H1 (cell line): ENCODE data around the gene ALG3. TPM values are rescaled to one million over a fixed set of nuclear protein-coding genes. Genes with fewer than 3 reads are reported as not detected.

Experiments
- CTCF ChIA-PET: fragments of 300-600 bp; sonication (Branson Sonifier 250); formaldehyde crosslinking; loops from one replicate; lab custom pipeline; 2021; ENCODE audit not compliant: partially characterized antibody; lab: Charles Lee
- POLR2A ChIA-PET: fragments of 300-600 bp; sonication (Branson Sonifier 250); formaldehyde crosslinking; loops from one replicate; lab custom pipeline; 2021; ENCODE audit warnings: inconsistent platforms; ENCODE audit not compliant: partially characterized antibody; lab: Charles Lee
- DNase-seq, 2 experiments: peaks; one replicate each; pipeline versions ENCODE4 v3.0.0 to v3.0.0-alpha.2; 2010 to 2022; ENCODE audit warnings: low spot score in 2 of 2, low read depth in 1 of 2, mixed read lengths in 1 of 2
- FAIRE-seq: peaks from 2 replicates; lab custom pipeline; 2011; peaks lifted over from hg19 to GRCh38; lab: Jason Lieb, UNC
- H2AFZ ChIP-seq: 2 replicates; pipeline ENCODE4 v1.8.1; 2012; ENCODE audit warnings: low read length, inconsistent platforms
- H2AK5ac ChIP-seq: 2 replicates; pipeline ENCODE4 v1.6.1; 2013; ENCODE audit warnings: low read depth, low read length
- H2BK120ac ChIP-seq: replicated peaks from 2 replicates; pipeline ENCODE3; 2013; ENCODE audit warnings: low read depth, low read length, inconsistent platforms
- H2BK12ac ChIP-seq: 2 replicates; pipeline ENCODE4 v1.6.1; 2013; ENCODE audit warnings: low read depth, low read length
- H2BK15ac ChIP-seq: 2 replicates; pipeline ENCODE4 v1.6.1; 2013; ENCODE audit warnings: low read length
- H2BK20ac ChIP-seq: 2 replicates; pipeline ENCODE4 v1.6.1; 2013; ENCODE audit warnings: low read length
- H2BK5ac ChIP-seq: 2 replicates; pipeline ENCODE4 v1.6.1; 2013; ENCODE audit warnings: low read depth, low read length
- H3K14ac ChIP-seq: 2 replicates; pipeline ENCODE4 v1.6.1; 2013; ENCODE audit warnings: inconsistent platforms; ENCODE audit not compliant: insufficient read length
- H3K18ac ChIP-seq: 2 replicates; pipeline ENCODE4 v1.6.1; 2013; ENCODE audit warnings: low read length; ENCODE audit errors: extremely low read depth
- H3K23ac ChIP-seq: 2 replicates; pipeline ENCODE4 v1.6.1; 2013; ENCODE audit warnings: inconsistent platforms; ENCODE audit not compliant: insufficient read length
- H3K23me2 ChIP-seq: 2 replicates; pipeline ENCODE4 v1.6.1; 2013; ENCODE audit warnings: low read depth, low read length
- H3K27ac ChIP-seq: 2 replicates; pipeline ENCODE4 v1.6.1; 2011; ENCODE audit warnings: low read depth, low read length, inconsistent platforms
- H3K27me3 ChIP-seq, 4 experiments: replicated peaks in 1 of 4; 1 replicate in 1 of 4; 2 replicates in 3 of 4; pipeline versions ENCODE4 v1.6.1 to v1.8.1; 2011 to 2013; ENCODE audit warnings: low read length in 3 of 4, mild to moderate bottlenecking in 3 of 4, inconsistent platforms in 2 of 4, mixed read lengths in 2 of 4, moderate library complexity in 1 of 4; ENCODE audit not compliant: control insufficient read depth in 3 of 4, insufficient read depth in 3 of 4; ENCODE audit errors: extremely low read depth in 1 of 4
- H3K36me3 ChIP-seq, 4 experiments: 2 replicates each; pipeline versions ENCODE4 v1.6.1 to v1.8.1; 2011 to 2013; ENCODE audit warnings: mild to moderate bottlenecking in 4 of 4, low read length in 3 of 4, moderate library complexity in 2 of 4, control low read depth in 1 of 4, inconsistent platforms in 1 of 4; ENCODE audit not compliant: insufficient read depth in 4 of 4, control insufficient read depth in 2 of 4
- H3K4ac ChIP-seq: replicated peaks from 2 replicates; pipeline ENCODE3; 2013; ENCODE audit warnings: low read length, low read depth, mixed read lengths, inconsistent platforms; ENCODE audit not compliant: insufficient read length
- H3K4me1 ChIP-seq, 4 experiments: replicated peaks in 1 of 4; 1 replicate in 1 of 4; 2 replicates in 3 of 4; pipeline versions ENCODE4 v1.6.1 to v1.8.1; 2011 to 2013; ENCODE audit warnings: low read length in 3 of 4, inconsistent platforms in 2 of 4, mixed read lengths in 1 of 4; ENCODE audit not compliant: insufficient read depth in 4 of 4, control insufficient read depth in 3 of 4
- H3K4me2 ChIP-seq, 2 experiments: 2 replicates each; pipeline versions ENCODE4 v1.6.1 to v1.8.1; 2011 to 2013; ENCODE audit warnings: low read depth in 2 of 2, low read length in 2 of 2, control low read depth in 1 of 2, inconsistent platforms in 1 of 2, mild to moderate bottlenecking in 1 of 2; ENCODE audit not compliant: insufficient read depth in 1 of 2
- H3K4me3 ChIP-seq, 4 experiments: fragments of 200-600, 300-600 bp in 1 of 4; sonication (generic), shearing (Covaris generic), sonication (Bioruptor Twin) in 1 of 4; 2 replicates each; pipeline versions ENCODE4 v1.5.1 to v1.8.1; 2011 to 2016; ENCODE audit warnings: low read length in 4 of 4, low read depth in 3 of 4, control low read depth in 2 of 4, inconsistent platforms in 2 of 4, mild to moderate bottlenecking in 2 of 4, mixed read lengths in 1 of 4, moderate library complexity in 1 of 4; ENCODE audit not compliant: insufficient read depth in 2 of 4; ENCODE audit errors: extremely low read depth in 1 of 4
- H3K56ac ChIP-seq: replicated peaks from 2 replicates; pipeline ENCODE3; 2013; ENCODE audit warnings: low read depth, mild to moderate bottlenecking, mixed read lengths, low read length, inconsistent platforms; ENCODE audit not compliant: insufficient read length
- H3K79me1 ChIP-seq: 2 replicates; pipeline ENCODE4 v1.6.1; 2013; ENCODE audit warnings: low read depth, low read length, control low read depth
- H3K79me2 ChIP-seq, 2 experiments: 2 replicates each; pipeline versions ENCODE4 v1.6.1 to v1.8.1; 2012 to 2013; ENCODE audit warnings: low read length in 2 of 2, mild to moderate bottlenecking in 2 of 2, inconsistent platforms in 1 of 2; ENCODE audit not compliant: insufficient read depth in 2 of 2, control insufficient read depth in 1 of 2
- H3K9ac ChIP-seq, 4 experiments: replicated peaks in 1 of 4; 1 replicate in 1 of 4; 2 replicates in 3 of 4; pipeline versions ENCODE4 v1.6.1 to v1.8.1; 2011 to 2013; ENCODE audit warnings: low read depth in 3 of 4, low read length in 3 of 4, control low read depth in 2 of 4, mild to moderate bottlenecking in 2 of 4, moderate library complexity in 2 of 4, inconsistent platforms in 1 of 4; ENCODE audit errors: extremely low read depth in 1 of 4
- H3K9me3 ChIP-seq, 2 experiments: 2 replicates each; pipeline versions ENCODE4 v1.6.1 to v1.8.1; 2012 to 2013; ENCODE audit warnings: mild to moderate bottlenecking in 2 of 2, moderate library complexity in 2 of 2, control low read depth in 1 of 2, inconsistent platforms in 1 of 2, low read depth in 1 of 2, low read length in 1 of 2, mixed read lengths in 1 of 2; ENCODE audit not compliant: insufficient read depth in 2 of 2
- H4K20me1 ChIP-seq, 2 experiments: replicated peaks in 1 of 2; 2 replicates each; pipeline versions ENCODE3 to v1.8.1; 2011 to 2013; ENCODE audit warnings: inconsistent platforms in 2 of 2, low read length in 2 of 2, mild to moderate bottlenecking in 1 of 2; ENCODE audit not compliant: insufficient read depth in 2 of 2, control insufficient read depth in 1 of 2
- H4K5ac ChIP-seq: 2 replicates; pipeline ENCODE4 v1.6.1; 2013; ENCODE audit warnings: low read length, low read depth, mixed read lengths, inconsistent platforms; ENCODE audit not compliant: insufficient read length
- H4K8ac ChIP-seq: 2 replicates; pipeline ENCODE4 v1.8.0; 2013; ENCODE audit warnings: mild to moderate bottlenecking, moderate library complexity, low read length, inconsistent platforms; ENCODE audit not compliant: insufficient read depth; ENCODE audit errors: extremely low read depth
- H4K91ac ChIP-seq: replicated peaks from 2 replicates; pipeline ENCODE3; 2013; ENCODE audit warnings: low read length, mixed read lengths, inconsistent platforms; ENCODE audit not compliant: insufficient read length
- BCL11A ChIP-seq, 2 experiments: IDR thresholded peaks; one replicate each; pipeline ENCODE4 v1.6.1; 2011; ENCODE audit warnings: low read depth in 2 of 2, low read length in 2 of 2, mild to moderate bottlenecking in 2 of 2
- CHD2 ChIP-seq: IDR thresholded peaks from 2 replicates; pipeline ENCODE4 v1.6.1; 2012; ENCODE audit warnings: low read length, improper control_type of control experiment
- CTBP2 ChIP-seq: IDR thresholded peaks from 2 replicates; pipeline ENCODE4 v1.7.0; 2011; ENCODE audit warnings: borderline replicate concordance, mild to moderate bottlenecking, moderate library complexity, mixed read lengths, low read length; ENCODE audit not compliant: insufficient read depth, insufficient read length
- HDAC6 ChIP-seq: IDR thresholded peaks from one replicate; pipeline ENCODE4 v1.7.1; 2012; ENCODE audit warnings: low read depth, mild to moderate bottlenecking, inconsistent platforms, low read length, moderate library complexity
- KDM4A ChIP-seq: IDR thresholded peaks from one replicate; pipeline ENCODE4 v1.7.1; 2012; ENCODE audit warnings: low read depth, mild to moderate bottlenecking, moderate library complexity, low read length, inconsistent platforms; ENCODE audit not compliant: severe bottlenecking
- MAFK ChIP-seq: IDR thresholded peaks from 2 replicates; pipeline ENCODE4 v1.6.1; 2012; ENCODE audit warnings: low read depth, mild to moderate bottlenecking, improper control_type of control experiment, low read length
- POLR2AphosphoS5 ChIP-seq: IDR thresholded peaks from 2 replicates; pipeline ENCODE4 v1.6.1; 2011; ENCODE audit warnings: low read depth, low read length
- RFX5 ChIP-seq: IDR thresholded peaks from 2 replicates; pipeline ENCODE4 v1.6.1; 2011; ENCODE audit warnings: low read depth, low read length, improper control_type of control experiment, borderline replicate concordance
- TAF7 ChIP-seq: optimal IDR thresholded peaks from 2 replicates; pipeline ENCODE3; 2011; ENCODE audit warnings: low read depth, mild to moderate bottlenecking, inconsistent platforms, low read length, moderate library complexity, borderline replicate concordance
- WGBS, 2 experiments: shearing (Covaris generic) in 1 of 2; methylation state at CpG; one replicate each; pipeline versions ENCODE4 v1.1.6 to v1.1.7; 2013 to 2015; ENCODE audit warnings: low lambda C conversion rate in 2 of 2, mixed read lengths in 2 of 2, inconsistent platforms in 1 of 2, low coverage in 1 of 2, missing lambda C conversion rate in 1 of 2; ENCODE audit not compliant: insufficient replicate concordance in 2 of 2, insufficient coverage in 1 of 2, insufficient read length in 1 of 2; ENCODE audit errors: extremely low coverage in 1 of 2, missing lambda C conversion rate in 1 of 2; 5-methylcytosine and 5-hydroxymethylcytosine counted together
- polyA plus RNA-seq, 7 experiments: library from polyadenylated mRNA; depleted of rRNA in 3 of 7; stranded (reverse) in 5 of 7; unstranded in 2 of 7; fragments of >200 nt in 5 of 7; fragments of 200-250 nt in 2 of 7; gene quantifications; 1 replicate in 5 of 7; 2 replicates in 1 of 7; 4 replicates in 1 of 7; pipeline versions ENCODE4 v1.2.1 to v1.2.3, GENCODE V29; 2011 to 2013; ENCODE audit warnings: missing spikeins in 2 of 7, mixed read lengths in 2 of 7
- total RNA-seq: library from RNA; stranded (reverse); fragmentation: NEBNext Ultra II Directional; extraction: Animal tissue kit (Norgen Biotek cat#: 25700); gene quantifications from 2 replicates; pipeline ENCODE4 v1.2.1, GENCODE V29; 2021
- TF ChIP-seq, protein P1 (sequence below): IDR thresholded peaks from 2 replicates; pipeline ENCODE4 v1.6.1; 2012; ENCODE audit warnings: inconsistent platforms
- TF ChIP-seq, protein P2 (sequence below): IDR thresholded peaks from 2 replicates; pipeline ENCODE4 v1.6.1; 2012; ENCODE audit warnings: low read length, inconsistent platforms

Gene ALG3
- total and polyA plus RNA-seq, 2 of the 8 experiments (the other 6 are each of a cell fraction or from before 2014, with no cell fraction given): 54.6 to 148 TPM

DNA sequence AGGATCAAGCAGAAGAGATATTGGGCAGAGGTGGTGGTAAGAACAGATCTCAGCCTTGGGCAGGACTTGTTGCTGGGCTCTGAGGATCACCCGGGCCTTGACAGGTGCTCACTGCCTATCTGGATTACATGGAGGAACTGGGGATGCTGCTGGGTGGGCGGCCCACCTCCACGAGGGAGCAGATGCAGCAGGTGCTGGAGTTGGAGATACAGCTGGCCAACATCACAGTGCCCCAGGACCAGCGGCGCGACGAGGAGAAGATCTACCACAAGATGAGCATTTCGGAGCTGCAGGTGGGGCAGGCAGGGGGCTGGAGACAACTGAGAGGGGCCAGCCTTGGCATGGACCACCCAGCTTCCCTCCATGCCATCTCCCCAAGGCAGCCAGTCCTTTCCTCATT lies 34.9 kb upstream of the ALG3 start:
- Histone ChIP-seq H2AFZ (no peak overlapping the region), H2BK12ac (no peak overlapping the region), H2BK5ac (no peak overlapping the region), H3K9me3 (no peaks in the 10 kb centered on the region), H2BK15ac (no peak overlapping the region), H3K18ac (no peak overlapping the region), H4K8ac (no peak overlapping the region), H2BK120ac (no peak overlapping the region), H3K9ac (no peak overlapping the region), H3K79me2 (no peaks in the 10 kb centered on the region), H2AK5ac (no peak overlapping the region), H3K23me2 (no peaks in the 10 kb centered on the region), H3K79me1 (no peaks in the 10 kb centered on the region), H3K14ac (no peak overlapping the region), H3K27ac (no peak overlapping the region), H3K56ac (no peak overlapping the region), H4K20me1 (no peaks in the 10 kb centered on the region), H4K91ac (no peak overlapping the region), H3K4me2 (no peak overlapping the region), H3K23ac (no peak overlapping the region), H3K4me1 (peaks cover 0 to 2% (median 0%) of the 10 kb centered on the region in 4 experiments; a peak in 2 of 7 replicates), H3K36me3 (no peaks in the 10 kb centered on the region), H3K4me3 (no peak overlapping the region), H3K4ac (no peak overlapping the region), H2BK20ac (no peak overlapping the region), H3K27me3 (no peaks in the 10 kb centered on the region), H4K5ac (no peak overlapping the region)
- WGBS, 2 experiments: 89% methylated on average over 8 of the region's 8 CpGs; no CpG with 5 or more reads in 1 of the 2 experiments
- CTCF ChIA-PET: interaction anchor here (0.6 to 6.0 kb wide), 17 partner anchors 8 to 387 kb away, joined by 3 to 47 read pairs (median 6); partner anchors contain the start of genes ABCF3 and CAMK2N2
- POLR2A ChIA-PET: interaction anchor here (0.6 to 1.1 kb wide), 3 partner anchors 14 to 101 kb away, joined by 3 to 5 read pairs (median 3); no protein-coding TSS in a partner anchor
- DNase-seq (no peak), FAIRE-seq (no peak)
- TF ChIP-seq TAF7 (no peak), POLR2AphosphoS5 (no peak), BCL11A (IDR thresholded peaks at IDR 0.05; ENCODE audit: low read depth in 2 of 2, low read length in 2 of 2) (no peak), RFX5 (no peak), CHD2 (no peak), MAFK (no peak), HDAC6 (no peak), CTBP2 (no peak), KDM4A (no peak)
- TF ChIP-seq, protein P1, sequence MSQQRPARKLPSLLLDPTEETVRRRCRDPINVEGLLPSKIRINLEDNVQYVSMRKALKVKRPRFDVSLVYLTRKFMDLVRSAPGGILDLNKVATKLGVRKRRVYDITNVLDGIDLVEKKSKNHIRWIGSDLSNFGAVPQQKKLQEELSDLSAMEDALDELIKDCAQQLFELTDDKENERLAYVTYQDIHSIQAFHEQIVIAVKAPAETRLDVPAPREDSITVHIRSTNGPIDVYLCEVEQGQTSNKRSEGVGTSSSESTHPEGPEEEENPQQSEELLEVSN: no peak
- TF ChIP-seq, protein P2, sequence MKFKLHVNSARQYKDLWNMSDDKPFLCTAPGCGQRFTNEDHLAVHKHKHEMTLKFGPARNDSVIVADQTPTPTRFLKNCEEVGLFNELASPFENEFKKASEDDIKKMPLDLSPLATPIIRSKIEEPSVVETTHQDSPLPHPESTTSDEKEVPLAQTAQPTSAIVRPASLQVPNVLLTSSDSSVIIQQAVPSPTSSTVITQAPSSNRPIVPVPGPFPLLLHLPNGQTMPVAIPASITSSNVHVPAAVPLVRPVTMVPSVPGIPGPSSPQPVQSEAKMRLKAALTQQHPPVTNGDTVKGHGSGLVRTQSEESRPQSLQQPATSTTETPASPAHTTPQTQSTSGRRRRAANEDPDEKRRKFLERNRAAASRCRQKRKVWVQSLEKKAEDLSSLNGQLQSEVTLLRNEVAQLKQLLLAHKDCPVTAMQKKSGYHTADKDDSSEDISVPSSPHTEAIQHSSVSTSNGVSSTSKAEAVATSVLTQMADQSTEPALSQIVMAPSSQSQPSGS: no peak
